Trophoblast cell (in vitro differentiated cells and primary cell): ENCODE measurements around the gene FAM219A.

Experiments used
- DNase-seq, 2 donors: peaks; one replicate each; pipeline ENCODE4 v3.0.0-alpha.2; 2016
- H2AFZ ChIP-seq: 2 replicates; pipeline ENCODE4 v1.6.1; 2013; ENCODE audit warnings: low read length, moderate library complexity, mild to moderate bottlenecking; ENCODE audit not compliant: insufficient read depth, poor library complexity
- H2AK5ac ChIP-seq: 2 replicates; pipeline ENCODE4 v1.6.1; 2013; ENCODE audit warnings: mild to moderate bottlenecking, low read length
- H2BK120ac ChIP-seq: 2 replicates; pipeline ENCODE4 v1.6.1; 2013; ENCODE audit warnings: low read length, mild to moderate bottlenecking, moderate library complexity; ENCODE audit not compliant: insufficient read depth, poor library complexity
- H2BK12ac ChIP-seq: 2 replicates; pipeline ENCODE4 v1.6.1; 2013; ENCODE audit warnings: mild to moderate bottlenecking, low read length, moderate library complexity
- H2BK5ac ChIP-seq: 2 replicates; pipeline ENCODE4 v1.6.1; 2013; ENCODE audit warnings: low read length, low read depth, moderate library complexity, mild to moderate bottlenecking; ENCODE audit not compliant: poor library complexity
- H3K14ac ChIP-seq: 2 replicates; pipeline ENCODE4 v1.6.1; 2013; ENCODE audit warnings: mild to moderate bottlenecking, low read length
- H3K18ac ChIP-seq: 2 replicates; pipeline ENCODE4 v1.6.1; 2013; ENCODE audit warnings: mild to moderate bottlenecking, low read length
- H3K23ac ChIP-seq: 2 replicates; pipeline ENCODE4 v1.6.1; 2013; ENCODE audit warnings: low read length
- H3K27ac ChIP-seq: 2 replicates; pipeline ENCODE4 v1.5.1; 2013; ENCODE audit warnings: low read depth, mild to moderate bottlenecking, inconsistent platforms, low read length, moderate library complexity
- H3K27me3 ChIP-seq: 2 replicates; pipeline ENCODE4 v1.6.1; 2013; ENCODE audit warnings: inconsistent platforms, mild to moderate bottlenecking, low read length, moderate library complexity; ENCODE audit not compliant: insufficient read depth
- H3K36me3 ChIP-seq, 2 experiments: 1 replicate in 1 of 2; 2 replicates in 1 of 2; pipeline ENCODE4 v1.6.1; 2013; ENCODE audit warnings: low read length in 2 of 2, mild to moderate bottlenecking in 2 of 2, moderate library complexity in 1 of 2; ENCODE audit not compliant: insufficient read depth in 2 of 2, control insufficient read depth in 1 of 2
- H3K4ac ChIP-seq: 2 replicates; pipeline ENCODE4 v1.6.1; 2013; ENCODE audit warnings: low read depth, mild to moderate bottlenecking, low read length, moderate library complexity
- H3K4me1 ChIP-seq, 2 experiments: 1 replicate in 1 of 2; 2 replicates in 1 of 2; pipeline ENCODE4 v1.6.1; 2013; ENCODE audit warnings: low read length in 2 of 2, mild to moderate bottlenecking in 2 of 2, moderate library complexity in 1 of 2; ENCODE audit not compliant: insufficient read depth in 2 of 2, control insufficient read depth in 1 of 2
- H3K4me2 ChIP-seq: 2 replicates; pipeline ENCODE4 v1.6.1; 2013; ENCODE audit warnings: inconsistent platforms, mild to moderate bottlenecking, low read length, moderate library complexity
- H3K4me3 ChIP-seq: 2 replicates; pipeline ENCODE4 v1.5.1; 2013; ENCODE audit warnings: mild to moderate bottlenecking, low read depth, low read length, inconsistent platforms
- H3K79me1 ChIP-seq: one replicate; pipeline ENCODE4 v1.6.1; 2013; ENCODE audit warnings: low read length
- H3K79me2 ChIP-seq: 2 replicates; pipeline ENCODE4 v1.6.1; 2013; ENCODE audit warnings: low read length, mild to moderate bottlenecking; ENCODE audit not compliant: control insufficient read depth, insufficient read depth, poor library complexity
- H3K9ac ChIP-seq: 2 replicates; pipeline ENCODE4 v1.6.1; 2013; ENCODE audit warnings: mild to moderate bottlenecking, low read length
- H3K9me3 ChIP-seq: 2 replicates; pipeline ENCODE4 v1.6.1; 2013; ENCODE audit warnings: low read depth, mild to moderate bottlenecking, control low read depth, inconsistent platforms, low read length; ENCODE audit not compliant: insufficient read depth
- H4K12ac ChIP-seq: 2 replicates; pipeline ENCODE4 v1.6.1; 2013; ENCODE audit warnings: low read depth, mild to moderate bottlenecking, low read length, moderate library complexity
- H4K8ac ChIP-seq: 2 replicates; pipeline ENCODE4 v1.6.1; 2013; ENCODE audit warnings: low read depth, mild to moderate bottlenecking, low read length, moderate library complexity
- H4K91ac ChIP-seq: one replicate; pipeline ENCODE4 v1.6.1; 2013; ENCODE audit warnings: low read depth, mild to moderate bottlenecking, low read length, moderate library complexity
- WGBS: extraction: QIAGEN DNeasy Blood & Tissue Kit; methylation state at CpG from one replicate; pipeline ENCODE4 v1.1.7; 2013; ENCODE audit warnings: missing lambda C conversion rate; ENCODE audit not compliant: insufficient read length, insufficient coverage; ENCODE audit errors: extremely low coverage; 5-methylcytosine and 5-hydroxymethylcytosine counted together

The FAM219A gene

GRCh38 chr9:34371886-34372466, 86.4 kb downstream of the FAM219A start:
- H3K9me3 ChIP-seq = peaks cover 32% of the 10 kb centered on the region
- peak overlapping the region; percentile 29 for H3K4me3 ChIP-seq
- peak overlapping the region; percentile 71 for H3K27ac ChIP-seq
- no peak overlapping the region for H4K12ac ChIP-seq
- peak overlapping the region; percentile 9 for H4K91ac ChIP-seq
- H3K27me3 ChIP-seq = no peaks in the 10 kb centered on the region
- peaks cover 18% of the 10 kb centered on the region for H3K79me1 ChIP-seq
- peak overlapping the region; percentile 67 for H2AK5ac ChIP-seq
- WGBS = no CpG with 5 or more reads among the region's 60 CpGs
- peak overlapping the region; percentile 17 for H3K14ac ChIP-seq
- no peak overlapping the region for H2BK12ac ChIP-seq
- peaks cover 34 to 40% of the 10 kb centered on the region in 2 experiments for H3K36me3 ChIP-seq
- no peak overlapping the region for H3K4me2 ChIP-seq
- H2BK120ac ChIP-seq = peak overlapping the region; percentile 15
- H4K8ac ChIP-seq = peak overlapping the region; percentile 30
- peaks cover 3% of the 10 kb centered on the region for H3K79me2 ChIP-seq
- no peak overlapping the region for H3K23ac ChIP-seq
- peak overlapping the region; percentile 7 for H3K4ac ChIP-seq
- H3K4me1 ChIP-seq = peaks cover 35 to 40% of the 10 kb centered on the region in 2 experiments
- H3K9ac ChIP-seq = no peak overlapping the region
- no peak overlapping the region for H2AFZ ChIP-seq
- DNase-seq = no peak
- peak overlapping the region; percentile 4 for H2BK5ac ChIP-seq
- H3K18ac ChIP-seq = peak overlapping the region; percentile 27

DNA sequence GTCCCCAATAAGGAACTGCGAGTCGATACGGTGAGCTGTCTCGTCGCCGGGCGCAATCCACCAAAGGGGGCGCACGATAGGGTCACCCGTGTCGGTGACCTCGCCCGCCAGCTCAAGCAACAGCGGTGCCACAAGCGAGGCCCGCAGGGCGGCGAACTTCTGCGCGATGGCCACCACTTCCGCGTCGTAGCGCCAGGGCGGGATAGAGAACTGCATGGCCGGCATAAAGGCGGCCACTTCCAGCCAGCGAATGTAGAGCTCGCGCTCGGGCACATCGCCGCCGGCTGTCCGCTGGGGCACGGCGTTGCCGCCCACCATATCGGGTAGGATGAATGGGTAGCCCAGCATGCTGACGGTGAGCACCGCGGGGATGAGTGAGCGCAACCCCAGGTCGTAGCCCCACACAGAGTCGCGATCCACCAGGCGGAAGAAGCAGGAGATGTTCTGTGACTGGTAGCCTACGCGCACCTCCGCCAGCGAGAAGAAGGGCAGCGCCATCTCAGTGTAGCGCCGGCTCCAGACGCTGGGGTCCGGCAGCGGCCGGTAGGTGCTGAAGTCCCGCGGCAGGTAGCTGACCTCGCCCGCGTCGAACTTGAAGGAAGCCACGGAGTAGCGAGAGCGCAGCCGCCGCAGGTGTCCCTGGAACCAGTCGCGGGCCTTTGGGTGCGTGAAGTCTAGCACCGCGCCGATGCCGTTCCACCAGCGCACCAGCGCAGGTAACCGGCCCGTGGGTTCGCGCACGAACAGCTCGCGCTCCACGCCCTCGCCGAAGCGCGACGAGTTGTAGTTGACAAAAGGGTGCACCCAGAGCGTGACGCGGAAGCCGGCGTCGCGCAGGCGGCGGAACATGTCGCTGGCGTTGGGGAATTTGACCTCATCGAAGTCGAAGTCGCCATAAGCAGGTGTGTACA, 87.1 kb downstream of the FAM219A start:
- H3K14ac ChIP-seq = no peak overlapping the region
- H2BK120ac ChIP-seq = no peak overlapping the region
- no peak overlapping the region for H3K23ac ChIP-seq
- peak overlapping the region; percentile 13 for H2AK5ac ChIP-seq
- WGBS = no CpG with 5 or more reads among the region's 105 CpGs
- peak overlapping the region; percentile 27 for H3K18ac ChIP-seq
- no peak overlapping the region for H3K9ac ChIP-seq
- H4K12ac ChIP-seq = no peak overlapping the region
- peaks cover 34 to 40% of the 10 kb centered on the region in 2 experiments for H3K36me3 ChIP-seq
- no peak for DNase-seq
- H4K8ac ChIP-seq = no peak overlapping the region
- peaks cover 14% of the 10 kb centered on the region for H3K79me1 ChIP-seq
- H3K4me3 ChIP-seq = peak overlapping the region; percentile 1
- no peak overlapping the region for H2AFZ ChIP-seq
- H3K4ac ChIP-seq = peak overlapping the region; percentile 13
- peaks cover 35 to 40% of the 10 kb centered on the region in 2 experiments for H3K4me1 ChIP-seq
- H4K91ac ChIP-seq = no peak overlapping the region
- no peak overlapping the region for H3K27ac ChIP-seq
- no peaks in the 10 kb centered on the region for H3K79me2 ChIP-seq
- no peaks in the 10 kb centered on the region for H3K27me3 ChIP-seq
- no peak overlapping the region for H2BK5ac ChIP-seq
- no peak overlapping the region for H3K4me2 ChIP-seq
- H3K9me3 ChIP-seq = peaks cover 32% of the 10 kb centered on the region
- H2BK12ac ChIP-seq = no peak overlapping the region

- H3K4me1 ChIP-seq = peaks cover 31 to 34% of the 10 kb centered on the region in 2 experiments
- H3K9me3 ChIP-seq = peaks cover 32% of the 10 kb centered on the region
- H2AK5ac ChIP-seq = no peak overlapping the region
- no peak overlapping the region for H3K27ac ChIP-seq
- H3K23ac ChIP-seq = no peak overlapping the region
- no peaks in the 10 kb centered on the region for H3K79me2 ChIP-seq
- no peak overlapping the region for H3K14ac ChIP-seq
- no peak overlapping the region for H2AFZ ChIP-seq
- no peak overlapping the region for H4K12ac ChIP-seq
- DNase-seq = no peak
- peaks cover 13% of the 10 kb centered on the region for H3K79me1 ChIP-seq
- peak overlapping the region; percentile 1 for H3K4me3 ChIP-seq
- no peak overlapping the region for H2BK12ac ChIP-seq
- H3K27me3 ChIP-seq = no peaks in the 10 kb centered on the region
- no peak overlapping the region for H4K8ac ChIP-seq
- no peak overlapping the region for H4K91ac ChIP-seq
- peak overlapping the region; percentile 9 for H3K18ac ChIP-seq
- H3K9ac ChIP-seq = no peak overlapping the region
- no peak overlapping the region for H3K4ac ChIP-seq
- no CpG with 5 or more reads among the region's 23 CpGs for WGBS
- H2BK5ac ChIP-seq = no peak overlapping the region
- H2BK120ac ChIP-seq = no peak overlapping the region
- no peak overlapping the region for H3K4me2 ChIP-seq
- peaks cover 34 to 40% of the 10 kb centered on the region in 2 experiments for H3K36me3 ChIP-seq
These were observed 87.9 kb downstream of the FAM219A start for GRCh38 chr9:34370335-34370969.

DNA sequence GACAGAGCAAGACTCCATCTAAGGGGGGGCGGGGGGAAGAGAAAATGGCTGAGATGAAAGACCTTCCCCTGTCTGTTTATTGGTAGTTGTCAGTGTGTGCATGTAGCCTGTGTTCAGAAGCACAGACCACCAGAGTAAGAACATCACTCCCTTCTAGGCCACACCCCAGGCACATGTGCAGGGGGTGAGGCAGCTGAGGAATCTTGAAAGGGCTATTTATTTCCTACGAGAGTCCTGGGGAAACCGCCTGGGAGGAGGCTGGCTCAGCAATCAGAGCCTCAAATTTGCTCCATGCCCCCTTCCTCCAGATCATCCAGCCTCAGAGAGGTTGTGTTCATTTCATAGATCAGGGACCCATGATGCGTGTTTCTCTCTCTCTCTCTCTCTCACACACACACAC, 88.7 kb downstream of the FAM219A start:
- peaks cover 18% of the 10 kb centered on the region for H3K79me1 ChIP-seq
- no peak overlapping the region for H4K8ac ChIP-seq
- H3K9me3 ChIP-seq = peaks cover 32% of the 10 kb centered on the region
- no peak overlapping the region for H3K27ac ChIP-seq
- no peak for DNase-seq
- no peak overlapping the region for H2AK5ac ChIP-seq
- no peak overlapping the region for H4K12ac ChIP-seq
- H2BK12ac ChIP-seq = no peak overlapping the region
- H2BK5ac ChIP-seq = no peak overlapping the region
- H3K79me2 ChIP-seq = no peaks in the 10 kb centered on the region
- H2BK120ac ChIP-seq = no peak overlapping the region
- no CpG with 5 or more reads among the region's 4 CpGs for WGBS
- peaks cover 34 to 40% of the 10 kb centered on the region in 2 experiments for H3K36me3 ChIP-seq
- H3K4ac ChIP-seq = no peak overlapping the region
- no peak overlapping the region for H3K18ac ChIP-seq
- H3K9ac ChIP-seq = no peak overlapping the region
- H3K14ac ChIP-seq = no peak overlapping the region
- peaks cover 32% of the 10 kb centered on the region in 2 experiments for H3K4me1 ChIP-seq
- no peak overlapping the region for H3K4me2 ChIP-seq
- no peak overlapping the region for H2AFZ ChIP-seq
- H3K23ac ChIP-seq = no peak overlapping the region
- no peak overlapping the region for H3K4me3 ChIP-seq
- H4K91ac ChIP-seq = no peak overlapping the region
- H3K27me3 ChIP-seq = no peaks in the 10 kb centered on the region
